Fibroblast of pulmonary artery (primary cell): ENCODE data around the gene TMEM50B.
A peak's percentile ranks its signal among the peaks of the same experiment; 100 is the strongest.
"Not testable (repeated sequence)": the region's sequence is repeated elsewhere in the genome, so short reads cannot be mapped to it uniquely, and the experiment has no call there.

ENCODE experiments used
- DNase-seq: peaks from one replicate; pipeline ENCODE4 v3.0.0-alpha.2; 2010; ENCODE audit warnings: low read depth
- H3K4me3 ChIP-seq: replicated peaks from 2 replicates; pipeline ENCODE4 v1.5.1; 2011; ENCODE audit warnings: low read depth, mild to moderate bottlenecking, control low read depth, low read length, moderate library complexity
- TF ChIP-seq, protein P1 (sequence below): IDR thresholded peaks from 2 replicates; pipeline ENCODE4 v1.5.1; 2011; ENCODE audit warnings: mild to moderate bottlenecking, control low read depth, low read length, inconsistent platforms; ENCODE audit errors: missing control alignments

TMEM50B gene

DNA sequence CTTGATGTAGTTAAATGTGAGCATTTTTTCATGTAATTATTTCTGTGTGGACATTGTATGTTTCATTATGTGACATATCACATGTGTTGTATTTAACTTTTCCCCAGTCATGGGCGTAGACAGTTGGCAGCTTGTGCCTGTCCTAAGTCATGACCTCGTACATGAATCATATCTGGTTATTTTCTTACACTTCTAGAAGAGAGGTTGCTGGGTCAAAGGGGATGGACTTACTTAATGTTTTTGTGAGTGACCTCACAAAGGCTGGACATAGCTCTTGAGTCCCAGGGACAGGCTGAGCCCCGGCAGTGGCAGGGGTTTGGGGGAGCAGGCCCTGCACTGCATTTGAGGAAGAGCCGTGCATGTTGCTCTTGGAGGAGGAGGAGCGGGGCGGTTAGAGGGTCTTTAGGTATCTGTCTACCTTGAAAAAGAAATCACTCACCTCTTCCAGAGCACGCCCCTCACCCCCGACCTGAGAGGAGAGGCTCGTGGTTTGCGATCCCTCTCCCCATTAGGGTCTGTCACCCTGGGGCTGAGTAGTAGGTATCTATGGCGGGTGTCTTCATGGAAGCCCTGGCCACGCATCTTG is 60.1 kb downstream of the TMEM50B start:
- DNase-seq: peak; percentile 74
- no peak overlapping the region for H3K4me3 ChIP-seq
- TF ChIP-seq, protein P1, sequence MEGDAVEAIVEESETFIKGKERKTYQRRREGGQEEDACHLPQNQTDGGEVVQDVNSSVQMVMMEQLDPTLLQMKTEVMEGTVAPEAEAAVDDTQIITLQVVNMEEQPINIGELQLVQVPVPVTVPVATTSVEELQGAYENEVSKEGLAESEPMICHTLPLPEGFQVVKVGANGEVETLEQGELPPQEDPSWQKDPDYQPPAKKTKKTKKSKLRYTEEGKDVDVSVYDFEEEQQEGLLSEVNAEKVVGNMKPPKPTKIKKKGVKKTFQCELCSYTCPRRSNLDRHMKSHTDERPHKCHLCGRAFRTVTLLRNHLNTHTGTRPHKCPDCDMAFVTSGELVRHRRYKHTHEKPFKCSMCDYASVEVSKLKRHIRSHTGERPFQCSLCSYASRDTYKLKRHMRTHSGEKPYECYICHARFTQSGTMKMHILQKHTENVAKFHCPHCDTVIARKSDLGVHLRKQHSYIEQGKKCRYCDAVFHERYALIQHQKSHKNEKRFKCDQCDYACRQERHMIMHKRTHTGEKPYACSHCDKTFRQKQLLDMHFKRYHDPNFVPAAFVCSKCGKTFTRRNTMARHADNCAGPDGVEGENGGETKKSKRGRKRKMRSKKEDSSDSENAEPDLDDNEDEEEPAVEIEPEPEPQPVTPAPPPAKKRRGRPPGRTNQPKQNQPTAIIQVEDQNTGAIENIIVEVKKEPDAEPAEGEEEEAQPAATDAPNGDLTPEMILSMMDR: no peak

DNA sequence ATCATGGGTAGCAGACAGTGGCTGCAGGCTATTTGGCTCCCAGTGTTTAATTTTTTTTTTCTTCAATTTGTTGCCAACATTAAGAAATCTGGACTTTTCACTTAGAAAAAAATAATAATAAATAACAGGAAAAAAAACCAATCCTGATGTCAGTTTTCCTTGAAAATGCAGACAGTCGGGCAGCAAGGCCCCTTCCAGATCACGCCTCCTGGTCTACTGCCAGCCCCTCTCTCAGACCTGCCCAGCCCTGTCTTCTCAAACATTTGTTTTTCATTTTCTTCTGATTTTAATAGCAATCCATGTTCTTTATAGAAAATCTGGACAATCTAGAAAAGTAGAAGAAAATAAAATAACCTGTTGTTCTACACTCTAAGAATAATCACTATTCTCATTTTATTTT is 61.1 kb downstream of the TMEM50B start:
- DNase-seq: peak; percentile 39
- H3K4me3 ChIP-seq: no peak overlapping the region
- TF ChIP-seq, protein P1: no peak

DNA sequence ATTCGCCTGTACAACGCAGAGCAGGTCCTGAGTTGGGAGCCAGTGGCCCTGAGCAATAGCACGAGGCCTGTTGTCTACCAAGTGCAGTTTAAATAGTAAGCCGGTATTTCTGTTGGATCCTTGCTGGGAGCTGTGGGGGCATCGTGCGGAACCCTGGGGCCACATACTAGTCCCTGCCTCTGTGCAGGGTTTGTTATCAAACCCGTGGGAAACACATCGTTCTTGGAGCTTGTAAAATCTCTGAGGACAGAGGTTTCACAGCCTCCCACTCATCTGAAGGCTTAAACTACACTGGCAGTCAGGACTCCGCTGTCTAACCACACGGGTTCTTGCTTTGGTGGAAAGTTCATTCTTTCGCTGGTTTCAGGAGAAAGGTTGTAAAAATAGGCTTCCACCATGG is 64.8 kb downstream of the TMEM50B start:
- DNase-seq: no peak
- TF ChIP-seq, protein P1: no peak
- no peak overlapping the region for H3K4me3 ChIP-seq

DNA sequence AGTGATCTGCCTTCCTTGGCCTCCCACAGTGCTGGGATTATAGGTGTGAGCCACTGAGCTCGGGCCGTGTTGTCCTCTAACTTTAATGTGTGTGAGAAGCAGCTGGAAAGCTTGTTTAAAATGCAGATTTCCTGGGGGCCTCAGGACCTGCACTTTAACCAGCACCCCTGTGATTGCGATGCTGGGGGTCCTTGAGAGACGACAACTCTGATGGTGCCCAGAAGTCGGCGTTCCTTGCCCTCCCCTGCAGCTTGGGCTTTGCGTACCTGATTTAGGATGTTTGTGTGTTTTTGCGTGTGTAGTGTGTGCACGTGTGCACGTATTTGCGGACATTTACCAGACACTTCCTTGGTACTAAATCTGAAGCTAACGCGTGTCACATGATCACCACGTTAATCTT is 65.7 kb downstream of the TMEM50B start:
- TF ChIP-seq, protein P1: no peak
- H3K4me3 ChIP-seq: no peak overlapping the region

DNA sequence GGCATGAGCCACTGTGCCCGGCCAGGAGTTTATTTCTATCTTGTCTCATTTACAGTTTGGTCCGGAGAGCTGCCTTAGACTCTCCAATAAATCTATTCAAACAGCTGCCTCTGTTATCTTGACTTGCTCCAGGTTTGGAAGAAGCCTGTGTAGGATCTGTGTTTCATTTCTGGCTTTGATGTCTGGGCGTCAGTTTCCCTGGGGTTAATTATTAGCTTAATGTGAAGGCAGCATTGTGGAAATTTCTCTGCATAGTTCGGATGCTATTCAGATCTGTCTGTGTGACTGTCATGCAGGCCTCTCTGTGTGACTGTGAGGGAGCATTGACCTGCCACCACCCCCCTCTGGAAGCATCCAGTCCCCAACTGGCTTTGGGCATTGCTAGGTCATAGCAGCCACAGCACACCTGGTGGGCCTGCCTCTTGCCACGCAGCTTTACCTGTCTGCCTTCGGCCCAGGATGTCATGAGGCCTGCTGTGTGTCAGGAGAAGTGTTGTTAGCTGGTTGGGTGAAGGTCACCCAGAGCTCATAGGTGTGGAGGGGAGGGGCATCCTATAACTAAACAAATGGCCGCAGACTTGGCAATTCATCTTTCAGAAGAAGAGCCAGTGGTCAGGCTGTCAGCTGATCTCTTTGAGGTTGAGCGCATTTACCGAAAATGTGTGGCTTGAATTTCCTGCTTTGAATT is 66.8 kb downstream of the TMEM50B start:
- H3K4me3 ChIP-seq: no peak overlapping the region
- DNase-seq: no peak
- TF ChIP-seq, protein P1: no peak

More for the DNA sequence above, 65.7 kb downstream of the TMEM50B start:
- no peak for DNase-seq

DNA sequence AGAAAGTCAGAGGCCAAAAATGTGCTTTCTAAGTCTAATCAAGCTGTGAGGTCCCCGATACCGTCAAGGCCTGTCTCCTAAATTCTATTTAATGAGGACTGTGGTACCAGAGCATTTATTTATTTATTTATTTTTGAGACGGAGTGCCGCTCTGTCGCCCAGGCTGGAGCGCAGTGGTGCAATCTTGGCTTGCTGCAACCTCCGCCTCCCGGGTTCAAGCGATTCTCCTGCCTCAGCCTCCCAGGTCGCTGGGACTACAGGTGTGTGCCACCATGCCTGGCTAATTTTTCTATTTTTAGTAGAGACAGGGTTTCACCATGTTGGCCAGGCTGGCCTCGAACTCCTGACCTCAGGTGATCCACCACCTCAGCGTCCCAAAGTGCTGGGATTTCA is 67.3 kb downstream of the TMEM50B start:
- not testable (repeated sequence) for H3K4me3 ChIP-seq, DNase-seq

DNA sequence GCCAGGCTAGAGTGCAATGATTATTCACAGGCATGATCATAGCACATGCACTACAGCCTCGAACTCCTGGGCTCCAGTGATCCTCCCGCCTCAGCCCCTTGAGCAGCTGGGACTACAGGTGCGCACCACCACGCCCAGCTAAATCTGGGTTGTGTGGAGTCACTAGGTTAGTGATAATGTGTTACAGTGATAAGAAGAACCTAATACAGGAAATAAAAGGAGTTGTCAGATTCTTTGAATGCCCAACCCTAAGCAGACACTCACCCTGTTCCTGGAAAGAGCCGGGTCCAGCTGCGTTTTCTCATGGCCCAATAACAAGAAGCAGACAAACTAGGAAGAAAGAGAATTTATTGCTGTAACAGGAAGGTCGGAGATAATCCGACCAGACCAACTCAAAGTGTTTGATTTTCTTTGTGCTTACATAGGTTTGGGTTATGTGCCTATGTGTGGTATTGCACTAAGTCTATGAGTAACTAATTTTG is 67.8 kb downstream of the TMEM50B start:
- TF ChIP-seq, protein P1: no peak
- peak; percentile 36 for DNase-seq
- no peak overlapping the region for H3K4me3 ChIP-seq
